Neural progenitor cell (in vitro differentiated cells): ENCODE data around the gene XPC. TPM values are rescaled to one million over a fixed set of nuclear protein-coding genes. Genes with fewer than 3 reads are reported as not detected.

Experiments
- DNase-seq: peaks from one replicate; pipeline ENCODE4 v3.0.0-alpha.2; 2016; ENCODE audit warnings: low spot score
- H2AFZ ChIP-seq: fragments of 200-600 bp; sonication (generic); replicated peaks from 2 replicates; pipeline ENCODE4 v1.6.1; 2016; ENCODE audit warnings: antibody characterized with exemption
- H3F3A ChIP-seq: fragments of 200-600 bp; sonication (generic); 2 replicates; pipeline ENCODE4 v1.6.1; 2016; ENCODE audit warnings: antibody characterized with exemption, low read depth
- H3K27ac ChIP-seq: fragments of 200-600 bp; sonication (generic); 2 replicates; pipeline ENCODE4 v1.5.1; 2016; ENCODE audit warnings: mild to moderate bottlenecking
- H3K27me3 ChIP-seq: fragments of 200-600 bp; sonication (generic); 2 replicates; pipeline ENCODE4 v1.6.1; 2016; ENCODE audit warnings: mild to moderate bottlenecking, moderate library complexity
- H3K36me3 ChIP-seq: fragments of 200-600 bp; sonication (generic); 2 replicates; pipeline ENCODE4 v1.5.1; 2016
- H3K4me1 ChIP-seq: fragments of 200-600 bp; sonication (generic); 2 replicates; pipeline ENCODE4 v1.6.1; 2016; ENCODE audit warnings: mixed run types
- H3K4me2 ChIP-seq: fragments of 200-600 bp; sonication (generic); 2 replicates; pipeline ENCODE4 v1.6.1; 2016
- H3K4me3 ChIP-seq: fragments of 200-600 bp; sonication (generic); 2 replicates; pipeline ENCODE4 v1.5.1; 2016
- H3K79me2 ChIP-seq: fragments of 200-600 bp; sonication (generic); 2 replicates; pipeline ENCODE4 v1.6.1; 2016; ENCODE audit warnings: low read depth
- H3K9ac ChIP-seq: fragments of 200-600 bp; sonication (generic); 2 replicates; pipeline ENCODE4 v1.6.1; 2016
- H3K9me3 ChIP-seq: fragments of 200-600 bp; sonication (generic); 2 replicates; pipeline ENCODE4 v1.5.1; 2016; ENCODE audit warnings: low read depth
- H4K20me1 ChIP-seq: fragments of 200-600 bp; sonication (generic); 2 replicates; pipeline ENCODE4 v1.6.1; 2016; ENCODE audit warnings: low read depth
- H3K27ac Mint-ChIP-seq: 3 replicates; pipeline ENCODE4 v1.8.0; 2021; ENCODE audit warnings: mixed read lengths
- H3K27me3 Mint-ChIP-seq: 2 replicates; pipeline ENCODE4 v1.8.0; 2022; ENCODE audit warnings: low read depth, mild to moderate bottlenecking, inconsistent platforms, moderate library complexity, mixed read lengths; ENCODE audit not compliant: insufficient read depth
- H3K36me3 Mint-ChIP-seq: 3 replicates; pipeline ENCODE4 v1.8.0; 2021; ENCODE audit warnings: mixed read lengths
- H3K4me1 Mint-ChIP-seq: 3 replicates; pipeline ENCODE4 v1.8.0; 2021; ENCODE audit warnings: mixed read lengths
- H3K4me3 Mint-ChIP-seq: 3 replicates; pipeline ENCODE4 v1.8.0; 2021; ENCODE audit warnings: mild to moderate bottlenecking, moderate library complexity, mixed read lengths
- H3K9me3 Mint-ChIP-seq: 3 replicates; pipeline ENCODE4 v1.8.0; 2020; ENCODE audit warnings: mixed read lengths
- EZH2 ChIP-seq: fragments of 200-600 bp; sonication (generic); IDR thresholded peaks from 2 replicates; pipeline ENCODE4 v1.6.1; 2017; ENCODE audit warnings: antibody characterized with exemption, mild to moderate bottlenecking, moderate library complexity
- EZH2phosphoT487 ChIP-seq: fragments of 200-600 bp; sonication (generic); IDR thresholded peaks from 2 replicates; pipeline ENCODE4 v1.6.1; 2017; ENCODE audit warnings: antibody characterized with exemption
- total RNA-seq: library from RNA; depleted of rRNA; stranded (reverse); fragments of >200 nt; gene quantifications from 2 replicates; pipeline ENCODE4 v1.2.3, GENCODE V29; 2015; ENCODE audit warnings: low replicate concordance
- TF ChIP-seq, protein P1 (sequence below): fragments of 200-600 bp; sonication (generic); IDR thresholded peaks from 2 replicates; pipeline ENCODE4 v1.5.1; 2017; ENCODE audit warnings: antibody characterized with exemption, mild to moderate bottlenecking

XPC gene
- total RNA-seq, 1 donor from 2014 or later, result 44.1 TPM

DNA sequence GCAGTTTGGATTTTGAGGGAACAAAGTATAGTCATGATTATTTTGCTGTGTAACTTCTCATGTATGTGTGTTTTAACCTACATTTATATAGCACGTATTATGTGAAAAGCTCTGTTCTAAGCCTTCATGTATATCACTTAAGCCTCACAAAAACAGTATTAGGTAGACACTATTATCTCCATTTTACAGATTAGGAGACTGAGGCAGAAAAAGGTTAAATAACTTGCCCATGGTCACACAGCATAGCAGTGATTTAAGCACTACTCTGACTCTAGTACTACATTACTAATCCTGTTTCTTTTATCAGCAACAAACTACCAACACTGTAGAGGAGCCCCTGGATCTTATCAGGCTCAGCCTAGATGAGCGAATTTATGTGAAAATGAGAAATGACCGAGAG, 2.9 kb upstream of the XPC start:
- peaks cover 55% of the 10 kb centered on the region for H3K79me2 ChIP-seq
- H3K9me3 ChIP-seq, result no peaks in the 10 kb centered on the region
- H3K36me3 Mint-ChIP-seq, result peaks cover 9% of the 10 kb centered on the region
- H3K4me2 ChIP-seq, result no peak overlapping the region
- H3K4me3 Mint-ChIP-seq, result peak overlapping the region; percentile 9
- H3K4me1 Mint-ChIP-seq, result peaks cover 28% of the 10 kb centered on the region
- DNase-seq, result no peak
- H3K27me3 Mint-ChIP-seq, result peaks cover 2% of the 10 kb centered on the region
- no peak overlapping the region for H3K27ac ChIP-seq
- H4K20me1 ChIP-seq, result peaks cover 12% of the 10 kb centered on the region
- peaks cover 10% of the 10 kb centered on the region for H3K36me3 ChIP-seq
- no peaks in the 10 kb centered on the region for H3K9me3 Mint-ChIP-seq
- no peak overlapping the region for H3K27ac Mint-ChIP-seq
- peaks cover 14% of the 10 kb centered on the region for H3K4me1 ChIP-seq
- no peak overlapping the region for H3K4me3 ChIP-seq
- H3F3A ChIP-seq, result no peaks in the 10 kb centered on the region
- no peaks in the 10 kb centered on the region for H3K27me3 ChIP-seq
- TF ChIP-seq, protein P1, sequence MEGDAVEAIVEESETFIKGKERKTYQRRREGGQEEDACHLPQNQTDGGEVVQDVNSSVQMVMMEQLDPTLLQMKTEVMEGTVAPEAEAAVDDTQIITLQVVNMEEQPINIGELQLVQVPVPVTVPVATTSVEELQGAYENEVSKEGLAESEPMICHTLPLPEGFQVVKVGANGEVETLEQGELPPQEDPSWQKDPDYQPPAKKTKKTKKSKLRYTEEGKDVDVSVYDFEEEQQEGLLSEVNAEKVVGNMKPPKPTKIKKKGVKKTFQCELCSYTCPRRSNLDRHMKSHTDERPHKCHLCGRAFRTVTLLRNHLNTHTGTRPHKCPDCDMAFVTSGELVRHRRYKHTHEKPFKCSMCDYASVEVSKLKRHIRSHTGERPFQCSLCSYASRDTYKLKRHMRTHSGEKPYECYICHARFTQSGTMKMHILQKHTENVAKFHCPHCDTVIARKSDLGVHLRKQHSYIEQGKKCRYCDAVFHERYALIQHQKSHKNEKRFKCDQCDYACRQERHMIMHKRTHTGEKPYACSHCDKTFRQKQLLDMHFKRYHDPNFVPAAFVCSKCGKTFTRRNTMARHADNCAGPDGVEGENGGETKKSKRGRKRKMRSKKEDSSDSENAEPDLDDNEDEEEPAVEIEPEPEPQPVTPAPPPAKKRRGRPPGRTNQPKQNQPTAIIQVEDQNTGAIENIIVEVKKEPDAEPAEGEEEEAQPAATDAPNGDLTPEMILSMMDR, result no peak
- no peak for TF ChIP-seq EZH2phosphoT487
- no peak for TF ChIP-seq EZH2
- no peak overlapping the region for H3K9ac ChIP-seq
- no peak overlapping the region for H2AFZ ChIP-seq

- peak overlapping the region; percentile 96 for H3K4me3 Mint-ChIP-seq
- Histone ChIP-seq H3K4me1 (peaks cover 14% of the 10 kb centered on the region), H3K4me3 (peak overlapping the region; percentile 98), H3K36me3 (peaks cover 6% of the 10 kb centered on the region), H2AFZ (no peak overlapping the region), H3K79me2 (peaks cover 69% of the 10 kb centered on the region), H3F3A (no peaks in the 10 kb centered on the region), H3K9ac (peak overlapping the region; percentile 98), H3K27ac (no peak overlapping the region), H4K20me1 (peaks cover 27% of the 10 kb centered on the region), H3K27me3 (no peaks in the 10 kb centered on the region), H3K9me3 (no peaks in the 10 kb centered on the region), H3K4me2 (peak overlapping the region; percentile 98)
- peaks cover 7% of the 10 kb centered on the region for H3K36me3 Mint-ChIP-seq
- no peak for DNase-seq
- peaks cover 42% of the 10 kb centered on the region for H3K4me1 Mint-ChIP-seq
- TF ChIP-seq, protein P1, result no peak
- TF ChIP-seq EZH2phosphoT487, result no peak
- no peak for TF ChIP-seq EZH2
- no peaks in the 10 kb centered on the region for H3K9me3 Mint-ChIP-seq
- H3K27me3 Mint-ChIP-seq, result peaks cover 2% of the 10 kb centered on the region
- no peak overlapping the region for H3K27ac Mint-ChIP-seq
Measured at GRCh38 chr3:14179795-14180194, 1.4 kb upstream of the XPC start.

DNA sequence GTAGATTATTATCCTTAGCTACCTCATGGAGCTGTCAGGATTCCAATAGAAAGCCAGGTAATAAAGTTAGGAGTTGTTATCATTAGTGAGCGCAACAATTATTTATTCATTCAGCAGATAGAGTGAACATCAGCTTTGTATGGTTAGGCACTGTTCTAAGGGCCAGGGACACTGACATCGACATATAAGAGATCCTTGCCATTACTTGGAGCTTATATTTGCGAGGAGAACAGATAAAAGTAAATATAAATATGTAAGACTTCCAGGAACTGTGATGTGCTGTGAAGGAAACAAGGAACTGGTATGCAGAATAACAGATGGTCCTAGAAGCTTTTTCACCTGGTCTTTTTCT, 689 bp upstream of the XPC start:
- Histone ChIP-seq H3F3A (no peaks in the 10 kb centered on the region), H3K27me3 (no peaks in the 10 kb centered on the region), H3K4me3 (peak overlapping the region; percentile 98), H3K79me2 (peaks cover 77% of the 10 kb centered on the region), H3K36me3 (peaks cover 6% of the 10 kb centered on the region), H3K9me3 (no peaks in the 10 kb centered on the region), H4K20me1 (peaks cover 33% of the 10 kb centered on the region), H3K9ac (peak overlapping the region; percentile 98), H2AFZ (peak overlapping the region; percentile 98), H3K4me1 (peaks cover 14% of the 10 kb centered on the region), H3K27ac (no peak overlapping the region), H3K4me2 (peak overlapping the region; percentile 98)
- TF ChIP-seq EZH2phosphoT487 (no peak), EZH2 (no peak)
- TF ChIP-seq, protein P1, result no peak
- Mint-ChIP-seq H3K4me3 (peak overlapping the region; percentile 96), H3K27me3 (peaks cover 2% of the 10 kb centered on the region), H3K36me3 (peaks cover 6% of the 10 kb centered on the region), H3K9me3 (no peaks in the 10 kb centered on the region), H3K4me1 (peaks cover 43% of the 10 kb centered on the region), H3K27ac (peak overlapping the region; percentile 97)
- DNase-seq, result no peak
